ENCODE data around the gene DCP2.

DCP2 gene

DNA sequence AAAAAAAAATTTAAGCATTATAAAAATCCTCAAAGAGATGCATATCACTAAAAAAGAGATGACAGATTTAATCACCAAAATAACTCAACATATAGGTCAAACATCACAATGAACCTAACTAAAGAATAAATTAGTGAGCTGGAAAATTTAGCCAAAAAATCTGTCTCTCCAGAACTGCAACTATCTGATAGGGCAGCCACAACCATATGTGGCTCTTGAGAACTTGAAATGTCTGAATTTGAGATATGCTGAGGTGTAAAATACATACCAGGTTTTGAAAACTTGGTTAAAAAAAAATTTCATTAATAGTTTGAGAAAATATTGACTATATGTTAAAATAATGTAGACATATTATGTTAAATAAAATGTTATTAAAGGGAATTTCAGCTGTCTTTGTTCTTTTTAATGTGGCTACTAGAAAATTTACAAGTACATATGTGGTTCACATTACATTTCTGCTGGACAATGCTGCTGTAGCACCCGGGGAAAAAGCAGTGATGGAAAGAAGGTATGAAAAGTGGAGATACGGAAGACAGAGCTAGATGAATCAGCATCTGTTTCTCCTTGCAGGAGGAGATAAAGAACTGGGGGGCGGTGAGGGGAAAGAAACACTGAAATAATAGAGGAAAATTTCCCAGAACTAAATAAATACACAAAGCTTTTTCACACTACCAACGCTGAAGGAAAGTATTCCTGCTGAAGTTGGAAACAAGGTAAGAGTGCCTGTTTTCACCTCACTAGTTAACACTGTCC is 66.1 kb downstream of the DCP2 start:
- in situ Hi-C loops (cut with MboI; ENCODE audit: low sequenced_read_pairs) = no loop called here

DNA sequence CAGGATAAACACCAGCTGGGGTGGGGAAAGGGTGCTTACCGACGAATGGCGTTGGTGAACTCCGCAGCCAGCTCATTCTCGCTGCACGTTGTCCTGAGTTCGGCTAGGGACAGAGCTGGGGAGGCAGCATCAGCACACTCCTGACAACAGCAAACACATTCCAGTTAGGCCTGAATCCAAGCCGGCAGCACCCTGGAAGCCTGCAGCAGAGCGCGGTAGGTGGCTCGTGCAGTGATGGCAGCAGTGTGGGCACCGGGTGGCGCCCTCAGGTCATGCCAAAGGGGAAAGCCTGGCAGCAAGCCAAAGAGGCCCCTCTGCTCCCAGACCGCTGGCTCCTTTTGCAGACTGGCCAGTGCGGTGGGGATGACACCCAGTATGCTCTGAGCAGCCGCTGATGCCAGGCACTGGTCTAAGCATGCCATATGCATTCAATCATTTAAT is 66.9 kb downstream of the DCP2 start:
- in situ Hi-C loops (cut with MboI; ENCODE audit: low sequenced_read_pairs) = no loop called here

DNA sequence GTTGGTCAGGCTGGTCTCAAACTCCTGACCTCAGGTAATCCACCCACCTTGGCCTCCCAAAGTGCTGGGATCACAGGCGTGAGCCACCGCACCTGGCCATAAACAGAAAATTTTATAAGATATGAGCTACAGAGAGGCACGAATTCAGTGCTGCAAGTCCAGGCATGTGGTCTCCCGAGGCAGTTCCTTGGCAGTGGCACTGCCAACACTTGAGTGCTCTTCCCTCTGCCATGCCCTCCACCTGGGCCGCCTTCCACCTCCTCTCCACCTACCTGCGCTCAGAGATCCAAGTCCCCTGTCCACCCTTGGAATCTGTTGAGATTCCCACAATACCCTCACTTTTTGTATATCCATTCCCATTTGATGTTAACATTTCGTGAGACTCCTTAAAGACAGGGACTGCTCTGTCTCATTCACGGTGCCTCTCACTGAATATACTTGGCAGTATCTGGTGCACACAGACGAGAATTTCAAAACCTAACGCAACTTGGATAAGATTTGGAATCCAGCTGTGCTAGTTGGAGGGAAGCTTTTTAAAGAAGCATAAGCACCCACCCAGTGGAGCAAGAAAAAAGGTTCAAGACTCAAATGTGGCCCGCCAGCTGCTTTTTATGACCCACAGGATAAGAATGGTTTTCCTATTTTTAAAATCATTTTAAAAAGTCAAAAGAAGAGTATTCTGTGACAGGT is 68.3 kb downstream of the DCP2 start:
- in situ Hi-C loops (cut with MboI; ENCODE audit: low sequenced_read_pairs) = no loop called here

DNA sequence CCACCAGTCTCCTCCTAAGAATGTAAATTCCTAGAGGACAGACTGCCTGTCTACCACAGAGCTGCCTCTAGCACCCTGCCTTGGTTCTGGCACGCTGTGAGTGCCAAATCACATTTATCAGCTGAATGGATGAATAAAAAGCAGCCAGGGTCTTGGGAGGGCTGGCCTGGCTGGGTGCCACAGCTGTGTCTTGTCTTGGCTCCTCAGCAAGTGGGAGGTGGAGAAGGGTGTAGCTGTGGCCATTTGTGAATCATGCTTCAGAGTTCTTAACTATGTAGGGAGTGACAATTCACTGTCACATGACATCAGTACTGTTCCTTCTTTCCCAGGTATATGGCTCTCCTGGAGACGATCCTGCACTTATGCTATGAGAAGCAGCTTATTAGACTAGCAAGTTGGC is 70.6 kb downstream of the DCP2 start:
- in situ Hi-C loops (cut with MboI; ENCODE audit: low sequenced_read_pairs) = no loop called here

DNA sequence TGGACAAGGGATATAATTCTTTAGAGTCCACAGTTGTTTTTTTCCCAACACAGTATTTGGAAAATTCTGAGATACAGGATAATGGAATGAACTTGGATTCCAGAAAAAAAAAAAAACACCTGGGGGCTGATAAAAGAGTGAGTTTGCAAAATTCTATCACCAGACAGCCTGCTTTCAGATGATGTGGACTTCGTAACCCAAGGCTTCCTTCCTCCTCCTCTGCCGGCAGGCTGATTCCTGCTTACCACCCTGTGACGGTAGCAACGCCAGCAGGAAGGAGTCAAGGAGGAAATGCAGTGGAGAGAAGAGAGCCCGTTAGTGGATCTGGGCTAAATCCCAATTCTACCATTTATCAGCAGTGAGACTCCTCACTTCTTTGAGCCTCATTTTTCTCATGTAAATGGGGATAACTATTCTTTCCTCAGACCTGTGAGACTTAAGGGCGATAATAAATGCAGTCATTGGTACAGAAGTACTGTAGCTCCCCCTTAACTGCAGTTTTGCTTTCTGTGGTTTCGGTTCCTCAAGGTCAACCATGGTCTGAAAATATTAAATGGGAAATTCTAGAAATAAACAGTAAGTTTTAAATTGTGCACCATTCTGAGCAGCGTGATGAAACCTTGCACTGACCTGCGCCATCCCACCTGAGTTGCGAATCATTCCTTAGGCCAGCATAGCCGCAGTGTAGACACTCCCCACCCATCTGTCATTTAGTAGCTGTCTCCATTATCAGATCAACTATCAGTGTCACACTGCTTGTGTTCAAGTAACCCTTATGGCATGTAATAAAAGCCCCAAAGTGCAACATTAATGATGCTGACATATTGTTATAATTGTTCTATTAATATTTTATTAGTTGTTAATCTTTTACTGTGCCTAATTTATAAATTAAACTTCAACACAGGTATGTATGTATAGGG is 71.4 kb downstream of the DCP2 start:
- in situ Hi-C loops (cut with MboI; ENCODE audit: low sequenced_read_pairs) = no loop called here

DNA sequence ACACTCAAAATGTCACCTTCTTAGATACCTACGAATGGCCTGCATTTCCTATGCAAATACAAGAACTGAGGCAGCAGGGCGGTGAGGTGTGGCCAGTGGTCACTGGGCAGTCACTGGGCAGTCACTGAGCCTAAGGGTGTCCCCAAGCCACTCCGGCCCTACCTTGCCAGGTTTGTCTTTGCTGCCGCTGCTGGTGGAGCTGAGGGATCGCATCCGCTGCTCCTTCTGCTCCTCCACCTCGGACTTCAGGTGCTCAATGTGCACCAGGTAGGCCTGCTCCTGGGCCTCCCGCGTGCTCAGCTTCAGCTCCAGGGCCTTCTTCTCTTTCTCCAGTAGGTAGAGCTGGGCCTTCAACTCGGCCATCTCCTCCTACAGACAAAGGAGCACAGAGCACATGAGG is 72.3 kb downstream of the DCP2 start:
- in situ Hi-C loops (cut with MboI; ENCODE audit: low sequenced_read_pairs) = no loop called here

DNA sequence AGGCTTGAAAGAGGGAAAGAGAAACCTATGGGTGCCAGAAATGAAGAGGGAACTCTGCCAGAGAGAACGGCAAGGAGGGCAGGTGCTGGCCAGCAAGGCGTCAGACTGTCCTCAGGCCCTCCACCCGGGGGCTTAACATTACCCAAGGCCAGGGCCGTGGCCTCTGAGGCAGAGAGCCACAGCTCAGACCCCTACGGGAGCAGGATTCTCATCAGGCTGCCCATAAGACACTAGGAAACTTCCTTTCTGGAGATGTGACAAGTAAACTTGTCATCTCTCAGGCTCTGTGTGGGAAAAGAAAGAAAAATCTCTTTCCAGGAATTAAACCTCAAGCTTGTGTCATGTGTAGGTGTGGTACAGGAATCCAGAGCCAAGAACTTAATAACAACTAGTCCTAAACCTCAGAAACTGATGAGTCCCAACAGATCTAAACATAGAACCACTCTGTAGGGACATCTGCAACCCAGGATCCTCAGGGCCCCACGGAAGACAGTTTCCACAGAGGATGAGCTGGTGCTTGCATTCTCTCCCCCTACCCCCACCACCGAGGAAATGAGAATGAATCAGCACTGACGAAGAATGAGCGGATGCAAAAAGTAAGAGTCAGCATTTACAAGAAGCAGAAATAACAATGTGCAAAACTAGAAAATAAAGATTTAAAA is 74.3 kb downstream of the DCP2 start:
- in situ Hi-C loops (cut with MboI; ENCODE audit: low sequenced_read_pairs) = no loop called here

DNA sequence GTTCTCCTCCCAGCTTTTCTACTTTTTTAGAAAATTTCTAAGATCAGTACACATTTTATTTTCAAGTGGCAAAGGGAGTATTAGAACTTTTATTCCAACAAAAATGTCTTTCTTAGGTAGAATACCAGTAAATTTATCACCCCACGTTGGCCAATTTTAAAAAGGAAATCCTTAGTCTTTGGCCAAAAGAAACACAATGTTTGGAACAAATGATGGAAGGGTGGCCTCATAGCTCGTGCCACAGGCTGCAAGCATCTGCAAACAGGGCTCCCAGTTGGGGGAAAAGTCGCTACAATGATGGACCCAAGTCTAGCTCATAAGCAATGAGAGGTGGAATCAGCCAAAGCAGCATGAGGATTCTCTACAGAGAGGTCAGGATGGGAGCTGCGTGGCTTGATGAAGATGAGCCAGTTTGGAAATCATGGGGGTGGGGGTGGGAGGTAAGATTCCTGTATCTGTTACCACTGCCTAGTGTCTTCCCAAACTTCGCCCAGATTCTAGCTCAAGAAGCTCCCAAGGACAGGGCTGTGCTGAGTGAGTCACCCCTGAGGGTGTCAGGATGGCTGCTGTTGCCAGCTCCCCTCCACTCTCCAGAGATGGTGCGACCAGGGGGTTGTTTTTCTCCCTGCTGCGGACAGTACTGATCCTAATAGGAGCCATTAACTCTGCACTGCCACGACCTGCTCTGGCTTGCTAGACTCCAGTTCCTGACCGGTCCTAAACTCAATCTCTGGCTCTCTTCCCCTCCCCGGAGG is 75.6 kb downstream of the DCP2 start:
- in situ Hi-C loops (cut with MboI; ENCODE audit: low sequenced_read_pairs) = no loop called here

DNA sequence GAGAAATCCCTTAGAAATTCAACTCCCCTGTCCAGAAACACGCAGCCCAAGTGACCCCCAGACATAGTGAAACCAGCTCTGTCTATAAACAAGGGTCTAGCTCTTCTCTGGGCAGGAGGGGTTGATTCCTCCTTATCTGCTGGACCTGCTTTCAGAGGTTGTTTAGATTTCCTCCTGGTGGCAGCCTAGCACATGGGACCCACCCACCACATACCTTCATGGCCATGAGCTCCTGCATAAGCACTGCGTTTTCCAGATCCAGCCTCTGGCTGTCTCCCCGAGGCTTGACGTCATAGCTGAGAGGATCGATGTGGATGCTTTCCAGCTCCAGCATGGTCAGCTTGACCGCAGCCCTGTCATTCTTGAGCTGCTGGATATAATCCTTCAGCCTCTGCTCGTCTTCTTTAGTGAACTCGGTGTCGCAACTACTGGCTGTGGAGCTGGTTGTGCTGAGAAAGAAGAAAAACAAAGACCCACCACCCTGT is 77.0 kb downstream of the DCP2 start:
- in situ Hi-C loops (cut with MboI; ENCODE audit: low sequenced_read_pairs) = no loop called here

DNA sequence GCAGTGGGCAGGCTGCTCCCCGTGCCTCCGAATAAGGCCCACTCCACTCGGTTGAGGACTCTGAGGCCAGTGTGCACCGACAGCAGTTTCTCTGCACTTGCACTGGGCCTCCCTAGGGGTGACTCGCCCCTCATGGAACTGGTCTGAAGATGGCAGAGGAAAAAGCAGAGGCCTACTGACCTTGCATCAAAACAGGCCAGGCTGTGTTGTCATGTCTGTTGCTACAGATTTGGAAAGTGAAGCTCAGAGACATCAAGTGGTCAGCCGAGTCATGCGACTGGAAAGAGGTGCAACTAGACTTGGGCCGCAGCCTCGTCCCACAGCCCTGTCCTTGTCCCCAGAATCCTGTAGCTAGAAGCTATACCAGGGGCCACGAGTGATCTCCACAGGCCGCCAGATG is 78.3 kb downstream of the DCP2 start:
- in situ Hi-C loops (cut with MboI; ENCODE audit: low sequenced_read_pairs) = no loop called here

DNA sequence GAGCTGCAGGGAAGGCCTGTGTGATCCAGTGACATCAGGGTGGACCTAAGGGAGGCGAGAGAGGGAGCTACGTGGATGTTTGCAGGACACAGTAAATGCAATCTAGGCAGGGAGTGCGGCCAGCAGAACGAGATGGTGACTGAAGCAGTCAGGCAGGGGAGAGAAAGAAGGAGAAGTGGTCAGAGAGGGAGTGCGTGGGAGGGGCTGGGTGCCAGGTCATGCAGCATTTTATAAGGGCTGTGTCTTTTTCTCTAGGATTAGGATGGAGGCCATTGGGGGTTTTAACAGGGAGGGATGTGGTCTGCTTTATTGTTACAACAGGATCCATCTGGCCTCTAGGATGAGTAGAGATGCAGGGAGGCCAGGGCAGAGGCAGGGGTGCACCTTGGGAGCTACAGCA is 80.4 kb downstream of the DCP2 start:
- in situ Hi-C loops (cut with MboI; ENCODE audit: low sequenced_read_pairs) = no loop called here

DNA sequence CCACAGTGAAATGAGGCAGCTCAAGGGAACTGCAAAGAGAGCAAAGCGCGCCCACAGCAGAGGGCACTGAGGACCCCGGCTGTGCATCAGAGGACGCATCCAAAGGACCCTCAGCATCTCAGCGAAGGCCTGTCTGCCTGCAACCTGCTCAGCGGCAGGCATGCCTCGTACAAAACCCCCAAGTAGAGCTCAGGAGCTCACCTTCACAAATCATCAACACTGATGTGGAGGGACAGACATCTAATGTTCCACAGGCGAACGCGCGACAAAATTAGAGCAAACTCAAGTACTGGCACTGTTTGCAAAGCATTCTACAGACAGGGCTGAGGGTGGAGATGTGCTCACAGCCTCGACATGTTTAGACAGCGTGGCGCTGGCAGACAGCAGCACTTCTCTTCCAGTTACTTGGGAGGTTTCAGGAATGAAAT is 81.0 kb downstream of the DCP2 start:
- in situ Hi-C loops (cut with MboI; ENCODE audit: low sequenced_read_pairs) = no loop called here

DNA sequence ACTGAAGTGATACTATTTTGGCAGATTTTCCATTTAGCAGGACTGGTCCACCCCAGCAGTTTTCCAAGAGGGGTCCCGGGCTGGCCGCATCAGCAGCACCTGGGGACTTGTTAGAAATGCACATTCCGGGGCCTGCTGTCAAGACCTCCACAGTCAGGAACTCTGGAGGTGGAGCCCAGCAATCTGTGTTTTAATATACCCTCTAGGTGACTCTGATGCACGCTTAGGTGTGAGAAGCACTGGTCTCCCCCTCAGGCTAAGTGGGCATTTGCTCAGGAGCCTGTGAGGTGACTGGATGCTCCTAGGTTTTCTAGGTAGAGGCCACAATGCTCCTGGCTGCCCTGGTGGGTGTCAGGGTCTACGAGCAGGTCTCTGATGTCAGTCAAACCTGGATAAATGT is 81.7 kb downstream of the DCP2 start:
- in situ Hi-C loops (cut with MboI; ENCODE audit: low sequenced_read_pairs) = no loop called here

DNA sequence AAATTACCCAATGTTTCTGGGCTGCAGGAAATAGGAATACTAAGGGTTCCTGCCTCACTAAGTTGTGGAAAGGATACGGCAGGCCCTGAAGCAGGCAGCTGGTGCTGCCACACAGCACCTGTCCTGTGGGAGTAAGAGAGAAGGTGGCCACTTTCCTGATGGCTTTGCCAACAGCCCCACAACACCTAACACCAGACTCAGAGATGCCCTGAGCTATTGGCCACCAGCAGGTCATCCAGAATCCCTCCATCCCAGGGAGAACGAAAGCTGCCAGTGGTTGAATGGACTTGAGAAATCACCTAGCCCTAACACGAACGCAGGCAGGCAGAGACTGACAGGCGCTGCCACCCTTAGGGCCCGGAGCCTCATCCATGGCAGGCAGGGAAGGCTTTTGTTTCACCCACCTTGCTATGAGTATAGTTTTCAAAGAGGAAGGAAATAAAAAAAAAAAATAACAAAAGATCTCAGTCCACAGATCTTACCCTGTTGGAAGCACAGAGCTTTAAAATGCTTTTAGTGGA is 82.2 kb downstream of the DCP2 start:
- in situ Hi-C loops (cut with MboI; ENCODE audit: low sequenced_read_pairs) = no loop called here

DNA sequence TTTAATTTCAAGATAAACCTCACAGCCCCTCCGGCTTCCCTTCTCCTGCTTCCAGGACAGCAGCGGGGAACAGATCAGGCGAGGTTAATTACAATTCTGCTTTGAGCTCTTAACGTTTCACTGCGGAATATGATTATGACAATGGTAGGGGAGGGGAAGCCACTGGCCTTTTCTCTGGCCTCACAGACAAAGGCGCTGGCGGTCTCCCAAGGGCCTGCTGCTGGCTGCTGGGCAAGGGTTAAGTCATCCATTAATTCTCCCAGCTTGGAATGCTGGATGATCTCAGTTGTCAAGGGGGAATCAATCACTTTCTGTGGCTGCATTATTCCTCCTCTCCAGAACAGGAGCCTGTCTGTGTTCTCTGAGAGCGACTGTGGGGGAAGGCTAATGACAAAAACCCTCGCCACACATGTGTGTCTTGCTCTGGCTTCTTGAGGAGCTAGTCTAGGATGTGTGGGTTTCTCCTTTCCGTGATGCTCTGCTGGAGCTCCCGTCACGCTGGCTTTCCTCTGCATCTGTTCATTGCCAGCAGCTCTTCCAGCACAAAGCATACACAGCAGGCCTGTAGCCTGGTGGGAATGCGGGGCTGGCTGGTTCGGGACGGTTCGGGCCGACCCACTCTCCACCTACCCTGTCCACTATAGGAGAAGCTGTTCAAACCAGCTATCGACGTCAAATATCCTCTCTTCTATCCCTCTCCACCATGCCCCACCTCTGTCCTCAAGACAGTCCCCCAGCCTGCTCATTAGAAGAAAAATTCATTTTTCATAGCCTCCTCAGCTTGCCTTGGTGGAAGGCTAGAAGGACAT is 82.8 kb downstream of the DCP2 start:
- in situ Hi-C loops (cut with MboI; ENCODE audit: low sequenced_read_pairs) = no loop called here

DNA sequence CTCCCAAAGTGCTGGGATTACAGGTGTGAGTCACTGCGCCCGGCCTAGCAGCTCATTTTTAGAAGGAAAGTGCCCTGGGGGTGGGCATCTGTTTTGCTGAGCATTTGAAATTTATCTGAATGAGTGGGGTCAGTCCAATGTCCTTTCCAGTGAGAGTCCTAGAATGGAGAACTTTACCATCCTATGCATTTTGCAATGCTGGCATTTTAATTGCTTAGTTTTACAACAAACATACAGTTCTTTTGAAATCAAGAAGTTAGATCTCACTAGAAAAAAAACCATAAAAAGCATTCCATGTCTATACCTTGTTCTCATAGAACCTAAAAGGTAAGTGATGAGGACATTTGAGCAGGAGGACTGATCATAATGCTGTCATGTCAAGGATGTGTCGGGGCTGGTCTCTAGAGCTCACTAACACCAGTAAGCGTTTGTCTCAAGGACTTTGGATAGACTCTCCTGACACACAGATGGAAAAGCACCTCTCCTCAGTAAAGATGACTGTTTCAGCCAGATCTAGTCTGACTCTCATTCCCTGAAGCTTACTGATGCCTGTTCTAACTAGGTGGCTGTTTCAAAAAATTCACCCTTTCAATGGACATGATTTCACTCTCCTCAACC is 83.9 kb downstream of the DCP2 start:
- in situ Hi-C loops (cut with MboI; ENCODE audit: low sequenced_read_pairs) = no loop called here

DNA sequence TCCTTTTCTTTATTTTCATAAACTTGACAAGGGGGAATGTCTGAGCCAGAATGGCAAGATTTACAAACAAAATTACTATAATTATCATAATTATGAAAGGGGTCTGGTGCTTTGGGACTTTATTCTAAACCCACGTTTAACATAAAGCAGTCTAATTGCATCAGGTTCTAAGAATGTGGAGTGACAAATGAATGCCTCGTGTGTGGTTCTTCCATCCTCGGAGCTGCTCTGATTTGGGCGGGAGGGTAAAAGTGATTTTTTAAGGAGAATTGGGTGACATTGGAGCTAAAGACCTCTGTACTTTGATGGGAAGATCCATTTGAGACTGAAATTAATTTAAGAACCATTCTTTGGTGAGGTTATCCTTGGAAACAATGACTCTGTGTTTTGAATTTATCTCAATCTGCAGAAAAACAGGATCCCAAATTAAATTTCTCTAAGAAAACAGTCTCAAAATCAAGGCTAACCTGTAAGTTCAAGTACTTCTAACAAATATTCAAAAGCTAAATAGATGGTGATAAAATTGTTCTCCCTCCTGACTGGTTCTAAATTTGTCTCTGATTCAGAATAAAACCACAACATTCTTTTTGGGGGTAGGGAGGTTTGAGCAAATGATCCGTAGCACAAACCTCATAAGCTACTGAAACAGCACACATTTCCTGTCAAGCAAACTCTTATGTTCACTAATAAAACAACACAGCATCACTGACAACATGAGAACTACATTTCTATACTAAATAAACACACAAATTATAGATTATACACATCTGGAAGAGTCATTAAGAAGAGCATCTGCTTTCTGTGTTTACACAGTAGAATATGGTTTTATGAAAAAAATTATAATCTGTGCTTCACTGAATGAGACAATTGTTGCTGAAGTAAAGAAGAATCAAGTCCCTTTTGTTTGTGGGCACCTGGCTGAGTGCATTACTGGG is 85.5 kb downstream of the DCP2 start:
- in situ Hi-C loops (cut with MboI; ENCODE audit: low sequenced_read_pairs) = no loop called here
